Dermis microvascular lymphatic vessel endothelial cell (primary cell): ENCODE data around the gene LRCOL1. TPM values are rescaled to one million over a fixed set of nuclear protein-coding genes. Genes with fewer than 3 reads are reported as not detected.

ENCODE experiments used
- total RNA-seq: library from RNA; depleted of rRNA; stranded (reverse); fragments of >200 nt; gene quantifications from 2 replicates; pipeline ENCODE4 v1.2.1, GENCODE V29; 2014

LRCOL1 gene
- total RNA-seq, 1 donor from 2014 or later, result 2.7 TPM

Other genes with a start within 250 kb of the LRCOL1 start
- 4.8 and 9.4 TPM in 2 replicates for gene FBRSL1, start 120.4 kb downstream of the LRCOL1 start, total RNA-seq
- gene P2RX2, start 8.2 kb upstream of the LRCOL1 start, total RNA-seq, result not detected in 2 replicates
- gene POLE, start 76.8 kb upstream of the LRCOL1 start, total RNA-seq, result 25.5 and 27.3 TPM in 2 replicates
- gene PXMP2, start 77.0 kb upstream of the LRCOL1 start, total RNA-seq, result 18.7 and 26.7 TPM in 2 replicates
- 37.0 and 50.8 TPM in 2 replicates for gene PGAM5, start 100.3 kb upstream of the LRCOL1 start, total RNA-seq
- gene ANKLE2, start 151.2 kb upstream of the LRCOL1 start, total RNA-seq, result 32.2 and 46.1 TPM in 2 replicates
- 53.0 and 66.4 TPM in 2 replicates for gene GOLGA3, start 218.3 kb upstream of the LRCOL1 start, total RNA-seq